K562 (cell line): ENCODE results near the gene IGFBP4. TPM values are rescaled to one million over a fixed set of nuclear protein-coding genes. Genes with fewer than 3 reads are reported as not detected.

Source experiments
- ARID3A ChIP-seq: IDR thresholded peaks from 2 replicates; pipeline ENCODE4 v1.6.1; 2012; ENCODE audit warnings: low read depth, low read length, improper control_type of control experiment, borderline replicate concordance
- CHD4 ChIP-seq: fragments of 200-600 bp; sonication (generic); IDR thresholded peaks from 3 replicates; pipeline ENCODE4 v1.6.1; 2012; ENCODE audit warnings: low read depth, mild to moderate bottlenecking, mixed read lengths, low read length, inconsistent platforms; ENCODE audit not compliant: insufficient read depth, insufficient replicate concordance, poor library complexity, severe bottlenecking
- HMG20B ChIP-seq: fragments of 250-450 bp; sonication (Bioruptor Pico); IDR thresholded peaks from 2 replicates; pipeline ENCODE4 v1.5.0; 2021; ENCODE audit warnings: mild to moderate bottlenecking
- HNRNPK ChIP-seq: fragments of 200-400 bp; formaldehyde crosslinking; IDR thresholded peaks from one replicate; pipeline ENCODE4 v1.6.1; 2018; ENCODE audit warnings: mild to moderate bottlenecking, low read depth, low read length; ENCODE audit not compliant: poor library complexity, severe bottlenecking
- RERE ChIP-seq: sonication (generic); formaldehyde crosslinking; IDR thresholded peaks from 2 replicates; pipeline ENCODE4 v1.8.0; 2023; ENCODE audit warnings: missing genetic modification reagents, mild to moderate bottlenecking, borderline replicate concordance
- ZNF324 ChIP-seq: fragments of 250-450 bp; sonication (Bioruptor Pico); IDR thresholded peaks from 2 replicates; pipeline ENCODE4 v1.4.0; 2020; ENCODE audit warnings: mild to moderate bottlenecking
- ZNF639 ChIP-seq, 2 experiments: fragments of 200-800 bp in 1 of 2; sonication (Bioruptor generic) in 1 of 2; sonication (generic) in 1 of 2; formaldehyde crosslinking in 1 of 2; IDR thresholded peaks in 1 of 2; conservative IDR thresholded peaks in 1 of 2; 2 replicates each; pipeline versions ENCODE4 v1.5.0 to v1.6.1; 2016 to 2020; ENCODE audit warnings: missing compliant biosample characterization in 1 of 2, missing genetic modification characterization in 1 of 2, missing genetic modification reagents in 1 of 2
- polyA plus RNA-seq, 8 experiments: library from polyadenylated mRNA; depleted of rRNA in 4 of 8; stranded (reverse) in 5 of 8; unstranded in 3 of 8; fragments of >200 nt; fragmentation: Nextera tagmentation in 2 of 8; fragmentation: Illumina TruSeq in 1 of 8; extraction: Ambion mirVana in 2 of 8; extraction: Trizol in 1 of 8; gene quantifications; 2 replicates each; pipeline versions ENCODE4 v1.2.1 to v1.2.3, GENCODE V29; 2011 to 2014; ENCODE audit warnings: inconsistent platforms in 1 of 8, missing spikeins in 1 of 8
- total RNA-seq, 7 experiments: library from RNA; depleted of rRNA in 6 of 7; stranded (reverse); fragments of >200 nt in 6 of 7; fragmentation: Illumina TruSeq in 2 of 7; extraction: Trizol in 2 of 7; gene quantifications; 2 replicates each; pipeline versions ENCODE4 v1.2.1 to v1.2.3, GENCODE V29; 2011 to 2021; ENCODE audit warnings: low replicate concordance in 1 of 7

Gene IGFBP4
- total and polyA plus RNA-seq, 9 of the 15 experiments (the other 6 are each of a cell fraction or from before 2014, with no cell fraction given): 8.8 to 99.8 (median 18.6) TPM

GRCh38 chr17:40485851-40486521 lies 42.7 kb downstream of the IGFBP4 start (continued):
- no peak for TF ChIP-seq RERE
- no peak for TF ChIP-seq ZNF639 (CRISPR knock-in tag; conservative IDR thresholded peaks at IDR 0.05 in 1 of 2, IDR thresholded peaks at IDR 0.05 in 1 of 2)
- TF ChIP-seq CHD4: no peak
- TF ChIP-seq HMG20B (CRISPR knock-in tag): no peak
- TF ChIP-seq ARID3A: no peak
- TF ChIP-seq HNRNPK: no peak
- TF ChIP-seq ZNF324 (CRISPR knock-in tag): no peak
